GM12873 (cell line): Measurements from ENCODE around the gene PEX16.

Experiments used
- CTCF ChIP-seq: IDR thresholded peaks from 2 replicates; pipeline ENCODE4 v1.5.1; 2012; ENCODE audit warnings: low read depth, mild to moderate bottlenecking, moderate library complexity, low read length, control low read depth; ENCODE audit not compliant: insufficient read depth; ENCODE audit errors: missing control alignments

Gene PEX16

GRCh38 chr11:45919806-45920530 is 2.3 kb upstream of the PEX16 start:
- no peak for TF ChIP-seq CTCF

- no peak for TF ChIP-seq CTCF
Observed at GRCh38 chr11:45918962-45919675, 1.4 kb upstream of the PEX16 start.

GRCh38 chr11:45918331-45918941 is 759 bp upstream of the PEX16 start:
- no peak for TF ChIP-seq CTCF

GRCh38 chr11:45917286-45917622 is 423 bp downstream of the PEX16 start:
- no peak for TF ChIP-seq CTCF

GRCh38 chr11:45915446-45915845 is 2.2 kb downstream of the PEX16 start:
- no peak for TF ChIP-seq CTCF

GRCh38 chr11:45913942-45914635 is 3.6 kb downstream of the PEX16 start:
- TF ChIP-seq CTCF: no peak

GRCh38 chr11:45913514-45913913 is 4.2 kb downstream of the PEX16 start:
- TF ChIP-seq CTCF: no peak
